ENCODE measurements around the gene SPTLC3. TPM values are rescaled to one million over a fixed set of nuclear protein-coding genes. Genes with fewer than 3 reads are reported as not detected.

SPTLC3 gene
- total RNA-seq, 1 experiment from 2014 or later = 0.03 TPM

DNA sequence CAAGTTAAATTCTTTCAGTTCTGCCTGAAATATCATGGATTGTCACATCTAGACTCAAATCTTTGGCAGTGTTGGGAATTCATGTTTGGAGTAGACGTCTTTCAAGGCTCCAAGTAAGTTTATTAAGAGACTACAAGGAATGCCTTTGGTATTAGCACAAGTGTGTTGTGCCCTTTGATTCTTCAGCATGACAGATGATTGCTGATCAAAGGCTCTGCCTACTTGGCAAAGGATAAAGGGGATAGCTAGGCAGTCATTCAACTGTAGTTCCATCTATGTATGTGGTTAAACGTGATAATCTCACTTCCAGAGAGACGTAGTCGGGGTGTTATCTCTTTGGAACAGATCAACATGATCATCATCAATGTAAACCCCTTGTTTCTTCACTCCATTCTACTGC is 86.2 kb downstream of the SPTLC3 start:
- BruUV-seq (replicated peaks) = no TSS peak
- Histone ChIP-seq H3K27ac (ENCODE audit: low read length) (no peak overlapping the region), H3K9me3 (ENCODE audit: control insufficient read depth, insufficient read depth, low read depth, low read length) (no peaks in the 10 kb centered on the region), H3K4me1 (ENCODE audit: control insufficient read depth, insufficient read depth, low read length) (no peaks in the 10 kb centered on the region), H3K27me3 (ENCODE audit: control insufficient read depth, insufficient read depth, low read length) (no peaks in the 10 kb centered on the region; the same call in 1 of the 2 replicates), H3K4me3 (ENCODE audit: low read depth in 2 of 2, low read length in 2 of 2) (no peak overlapping the region), H3K36me3 (ENCODE audit: control insufficient read depth, insufficient read depth, low read length) (no peaks in the 10 kb centered on the region)
- no peak for DNase-seq (ENCODE audit: low read depth, low spot score)
- CTCF ChIA-PET = no interaction called here
- intact Hi-C loops (cut with micrococcal nuclease; ENCODE audit: unreplicated experiment) = no loop called here
- in situ Hi-C loops (cut with HindIII; ENCODE audit: low pct_unique_long_range_greater_than_20kb, low sequenced_read_pairs) = no loop called here
- no peak for ATAC-seq
- POLR2A ChIA-PET = no interaction called here
- TF ChIP-seq, protein P1, sequence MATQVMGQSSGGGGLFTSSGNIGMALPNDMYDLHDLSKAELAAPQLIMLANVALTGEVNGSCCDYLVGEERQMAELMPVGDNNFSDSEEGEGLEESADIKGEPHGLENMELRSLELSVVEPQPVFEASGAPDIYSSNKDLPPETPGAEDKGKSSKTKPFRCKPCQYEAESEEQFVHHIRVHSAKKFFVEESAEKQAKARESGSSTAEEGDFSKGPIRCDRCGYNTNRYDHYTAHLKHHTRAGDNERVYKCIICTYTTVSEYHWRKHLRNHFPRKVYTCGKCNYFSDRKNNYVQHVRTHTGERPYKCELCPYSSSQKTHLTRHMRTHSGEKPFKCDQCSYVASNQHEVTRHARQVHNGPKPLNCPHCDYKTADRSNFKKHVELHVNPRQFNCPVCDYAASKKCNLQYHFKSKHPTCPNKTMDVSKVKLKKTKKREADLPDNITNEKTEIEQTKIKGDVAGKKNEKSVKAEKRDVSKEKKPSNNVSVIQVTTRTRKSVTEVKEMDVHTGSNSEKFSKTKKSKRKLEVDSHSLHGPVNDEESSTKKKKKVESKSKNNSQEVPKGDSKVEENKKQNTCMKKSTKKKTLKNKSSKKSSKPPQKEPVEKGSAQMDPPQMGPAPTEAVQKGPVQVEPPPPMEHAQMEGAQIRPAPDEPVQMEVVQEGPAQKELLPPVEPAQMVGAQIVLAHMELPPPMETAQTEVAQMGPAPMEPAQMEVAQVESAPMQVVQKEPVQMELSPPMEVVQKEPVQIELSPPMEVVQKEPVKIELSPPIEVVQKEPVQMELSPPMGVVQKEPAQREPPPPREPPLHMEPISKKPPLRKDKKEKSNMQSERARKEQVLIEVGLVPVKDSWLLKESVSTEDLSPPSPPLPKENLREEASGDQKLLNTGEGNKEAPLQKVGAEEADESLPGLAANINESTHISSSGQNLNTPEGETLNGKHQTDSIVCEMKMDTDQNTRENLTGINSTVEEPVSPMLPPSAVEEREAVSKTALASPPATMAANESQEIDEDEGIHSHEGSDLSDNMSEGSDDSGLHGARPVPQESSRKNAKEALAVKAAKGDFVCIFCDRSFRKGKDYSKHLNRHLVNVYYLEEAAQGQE (IDR thresholded peaks at IDR 0.05; ENCODE audit: insufficient read depth in 1 of 2, low read depth in 2 of 2, low read length in 1 of 2) = no peak
- TF ChIP-seq SIN3A (IDR thresholded peaks at IDR 0.05; ENCODE audit: borderline replicate concordance, insufficient read depth, low read depth, low read length) = no peak
- TF ChIP-seq, protein P2, sequence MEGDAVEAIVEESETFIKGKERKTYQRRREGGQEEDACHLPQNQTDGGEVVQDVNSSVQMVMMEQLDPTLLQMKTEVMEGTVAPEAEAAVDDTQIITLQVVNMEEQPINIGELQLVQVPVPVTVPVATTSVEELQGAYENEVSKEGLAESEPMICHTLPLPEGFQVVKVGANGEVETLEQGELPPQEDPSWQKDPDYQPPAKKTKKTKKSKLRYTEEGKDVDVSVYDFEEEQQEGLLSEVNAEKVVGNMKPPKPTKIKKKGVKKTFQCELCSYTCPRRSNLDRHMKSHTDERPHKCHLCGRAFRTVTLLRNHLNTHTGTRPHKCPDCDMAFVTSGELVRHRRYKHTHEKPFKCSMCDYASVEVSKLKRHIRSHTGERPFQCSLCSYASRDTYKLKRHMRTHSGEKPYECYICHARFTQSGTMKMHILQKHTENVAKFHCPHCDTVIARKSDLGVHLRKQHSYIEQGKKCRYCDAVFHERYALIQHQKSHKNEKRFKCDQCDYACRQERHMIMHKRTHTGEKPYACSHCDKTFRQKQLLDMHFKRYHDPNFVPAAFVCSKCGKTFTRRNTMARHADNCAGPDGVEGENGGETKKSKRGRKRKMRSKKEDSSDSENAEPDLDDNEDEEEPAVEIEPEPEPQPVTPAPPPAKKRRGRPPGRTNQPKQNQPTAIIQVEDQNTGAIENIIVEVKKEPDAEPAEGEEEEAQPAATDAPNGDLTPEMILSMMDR (IDR thresholded peaks at IDR 0.05) = no peak
- TF ChIP-seq TCF7L2 (IDR thresholded peaks at IDR 0.05; ENCODE audit: low read depth, low read length) = no peak
- no peak for TF ChIP-seq POLR2AphosphoS5 (IDR thresholded peaks at IDR 0.05; ENCODE audit: low read depth, low read length)

DNA sequence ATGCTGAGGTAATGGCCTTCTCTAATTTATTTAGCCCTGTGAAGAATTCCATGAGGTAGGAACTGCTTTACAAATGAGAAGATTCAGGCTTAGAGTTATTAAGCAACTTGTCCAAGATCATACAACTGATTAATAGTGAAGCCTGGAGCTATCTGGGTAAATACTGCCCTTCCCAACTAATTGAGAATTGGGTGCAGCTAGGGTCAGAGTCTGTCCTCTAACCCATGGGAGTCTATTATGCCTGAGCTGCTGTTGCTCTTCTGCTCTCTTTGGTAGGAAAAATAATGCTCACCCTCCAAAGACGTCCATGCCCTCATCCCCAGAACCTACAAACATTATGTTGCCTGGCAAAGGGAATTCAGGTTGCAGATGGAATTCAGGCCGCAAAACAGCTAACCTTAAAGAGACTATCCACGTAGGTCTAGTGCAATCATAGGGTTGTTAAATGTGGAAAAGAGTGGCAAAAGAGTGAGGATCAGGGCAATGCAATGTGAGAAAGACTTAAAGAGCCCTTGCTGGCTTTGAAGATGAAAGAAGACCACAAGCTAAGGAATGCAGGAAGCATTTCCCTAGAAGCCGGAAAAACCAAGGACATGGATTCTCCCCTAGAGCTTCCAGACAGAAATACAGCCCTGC is 90.1 kb downstream of the SPTLC3 start:
- DNase-seq (ENCODE audit: low read depth, low spot score) (no peak), ATAC-seq (no peak)
- Histone ChIP-seq H3K27ac (ENCODE audit: low read length) (no peak overlapping the region), H3K4me3 (ENCODE audit: low read depth in 2 of 2, low read length in 2 of 2) (no peak overlapping the region), H3K9me3 (ENCODE audit: control insufficient read depth, insufficient read depth, low read depth, low read length) (no peaks in the 10 kb centered on the region), H3K27me3 (ENCODE audit: control insufficient read depth, insufficient read depth, low read length) (no peaks in the 10 kb centered on the region; the same call in 1 of the 2 replicates), H3K36me3 (ENCODE audit: control insufficient read depth, insufficient read depth, low read length) (no peaks in the 10 kb centered on the region), H3K4me1 (ENCODE audit: control insufficient read depth, insufficient read depth, low read length) (no peaks in the 10 kb centered on the region)
- intact Hi-C loops (cut with micrococcal nuclease; ENCODE audit: unreplicated experiment) = no loop called here
- no TSS peak for BruUV-seq (replicated peaks)
- CTCF ChIA-PET = no interaction called here
- TF ChIP-seq TCF7L2 (IDR thresholded peaks at IDR 0.05; ENCODE audit: low read depth, low read length) = no peak
- TF ChIP-seq, protein P1 (IDR thresholded peaks at IDR 0.05; ENCODE audit: insufficient read depth in 1 of 2, low read depth in 2 of 2, low read length in 1 of 2) = no peak
- TF ChIP-seq POLR2AphosphoS5 (IDR thresholded peaks at IDR 0.05; ENCODE audit: low read depth, low read length) = no peak
- POLR2A ChIA-PET = no interaction called here
- in situ Hi-C loops (cut with HindIII; ENCODE audit: low pct_unique_long_range_greater_than_20kb, low sequenced_read_pairs) = no loop called here
